Panc1 (cell line): ENCODE data around the gene UBE2E2. TPM values are rescaled to one million over a fixed set of nuclear protein-coding genes. Genes with fewer than 3 reads are reported as not detected.

Experiments used
- ATAC-seq: fragments of 200-7000 bp; cut with Tn5 transposase; 2 replicates; pipeline ENCODE4 v1.9.1; 2020; ENCODE audit warnings: mild to moderate bottlenecking, moderate library complexity
- BruUV-seq: library from RNA; stranded (reverse); fragments of 400-500 nt; replicated peaks from 2 replicates; lab custom pipeline; 2021; lab: Mats Ljungman, UMichigan
- CTCF ChIA-PET: fragments of 300-600 bp; sonication (Branson Sonifier 250); formaldehyde crosslinking; loops from one replicate; lab custom pipeline; 2022; ENCODE audit warnings: antibody characterized with exemption; lab: Charles Lee
- POLR2A ChIA-PET: fragments of 300-600 bp; sonication (Branson Sonifier 250); formaldehyde crosslinking; loops from one replicate; lab custom pipeline; 2022; ENCODE audit warnings: antibody characterized with exemption; lab: Charles Lee
- DNase-seq: peaks from one replicate; pipeline ENCODE4 v3.0.0-alpha.2; 2010; ENCODE audit warnings: low read depth, low spot score
- H3K27ac ChIP-seq: 2 replicates; pipeline ENCODE4 v1.5.1; 2011; ENCODE audit warnings: mild to moderate bottlenecking, low read length, inconsistent platforms
- H3K27me3 ChIP-seq: fragments of 200-500 bp; sonication (Bioruptor generic); 2 replicates; pipeline ENCODE4 v1.6.0; 2014; ENCODE audit warnings: low read length, inconsistent platforms; ENCODE audit not compliant: control insufficient read depth, insufficient read depth
- H3K36me3 ChIP-seq: fragments of 200-500 bp; sonication (Bioruptor generic); 2 replicates; pipeline ENCODE4 v1.5.1; 2014; ENCODE audit warnings: inconsistent platforms, mild to moderate bottlenecking, low read length, moderate library complexity; ENCODE audit not compliant: control insufficient read depth, insufficient read depth
- H3K4me1 ChIP-seq: 2 replicates; pipeline ENCODE4 v1.5.1; 2011; ENCODE audit warnings: inconsistent platforms, mild to moderate bottlenecking, low read length, moderate library complexity; ENCODE audit not compliant: control insufficient read depth, insufficient read depth
- H3K4me3 ChIP-seq, 2 experiments: 2 replicates each; pipeline ENCODE4 v1.5.1; 2011 to 2012; ENCODE audit warnings: low read depth in 2 of 2, low read length in 2 of 2, mild to moderate bottlenecking in 2 of 2, inconsistent platforms in 1 of 2, moderate library complexity in 1 of 2
- H3K9me3 ChIP-seq: fragments of 200-500 bp; sonication (Bioruptor generic); 2 replicates; pipeline ENCODE4 v1.5.1; 2014; ENCODE audit warnings: low read depth, mild to moderate bottlenecking, inconsistent platforms, low read length, moderate library complexity; ENCODE audit not compliant: control insufficient read depth, insufficient read depth
- CTCF ChIP-seq: fragments of 450-650 bp; IDR thresholded peaks from 2 replicates; pipeline ENCODE4 v1.5.1; 2017; ENCODE audit warnings: mild to moderate bottlenecking
- POLR2AphosphoS5 ChIP-seq: IDR thresholded peaks from 2 replicates; pipeline ENCODE4 v1.6.1; 2012; ENCODE audit warnings: mild to moderate bottlenecking, low read depth, low read length, moderate library complexity
- REST ChIP-seq, 2 experiments: IDR thresholded peaks; 2 replicates each; pipeline ENCODE4 v1.6.1; 2011 to 2012; ENCODE audit warnings: low read depth in 2 of 2, control low read depth in 1 of 2, low read length in 1 of 2, mild to moderate bottlenecking in 1 of 2, moderate library complexity in 1 of 2; ENCODE audit not compliant: insufficient read depth in 1 of 2
- SIN3A ChIP-seq: IDR thresholded peaks from 2 replicates; pipeline ENCODE4 v1.6.1; 2012; ENCODE audit warnings: low read depth, mild to moderate bottlenecking, low read length, moderate library complexity, borderline replicate concordance; ENCODE audit not compliant: insufficient read depth
- TCF7L2 ChIP-seq: IDR thresholded peaks from 2 replicates; pipeline ENCODE4 v1.6.1; 2011; ENCODE audit warnings: mild to moderate bottlenecking, low read depth, low read length, inconsistent platforms
- in situ Hi-C: cut with HindIII; loops from 2 replicates; pipeline ENCODE4 v1.10.0; 2016; ENCODE audit warnings: low sequenced_read_pairs, low pct_unique_long_range_greater_than_20kb
- intact Hi-C: fragments of 100-400 bp; cut with micrococcal nuclease; formaldehyde crosslinking; loops from one replicate; pipeline ENCODE4 v1.10.0; 2022; ENCODE audit not compliant: unreplicated experiment
- total RNA-seq: library from RNA; stranded (reverse); gene quantifications from one replicate; pipeline ENCODE4 v1.2.1, GENCODE V29; 2021; ENCODE audit not compliant: unreplicated experiment

Gene UBE2E2
- total RNA-seq, 1 experiment from 2014 or later = 38.2 TPM

GRCh38 chr3:23201154-23201838, 1.8 kb upstream of the UBE2E2 start:
- Histone ChIP-seq H3K9me3 (no peaks in the 10 kb centered on the region), H3K36me3 (no peaks in the 10 kb centered on the region; the same call in 1 of the 2 replicates), H3K27ac (no peak overlapping the region), H3K27me3 (no peaks in the 10 kb centered on the region), H3K4me3 (no peak overlapping the region), H3K4me1 (peaks cover 8% of the 10 kb centered on the region)
- ATAC-seq (no peak), DNase-seq (no peak)
- in situ Hi-C loops = no loop called here
- TF ChIP-seq POLR2AphosphoS5 (no peak), SIN3A (no peak), REST (IDR thresholded peaks at IDR 0.05; ENCODE audit: insufficient read depth in 1 of 2, low read depth in 2 of 2, low read length in 1 of 2) (no peak), CTCF (no peak), TCF7L2 (no peak)
- ChIA-PET CTCF (no interaction called here), POLR2A (no interaction called here)
- intact Hi-C loops = no loop called here
- BruUV-seq = no TSS peak

- H3K4me3 ChIP-seq = peak overlapping the region; percentile 64 to 87
- no peaks in the 10 kb centered on the region for H3K9me3 ChIP-seq
- no peaks in the 10 kb centered on the region for H3K27me3 ChIP-seq
- no peak for TF ChIP-seq REST (IDR thresholded peaks at IDR 0.05; ENCODE audit: insufficient read depth in 1 of 2, low read depth in 2 of 2, low read length in 1 of 2)
- no TSS peak for BruUV-seq
- ChIA-PET POLR2A (interaction anchor here (0.6 kb wide), 1 partner anchor 1384 kb away, joined by 3 read pairs; no protein-coding TSS in a partner anchor), CTCF (interaction anchor here (0.7 kb wide), 1 partner anchor 100 kb away, joined by 3 read pairs; no protein-coding TSS in a partner anchor)
- peaks cover 10% of the 10 kb centered on the region for H3K4me1 ChIP-seq
- peak overlapping the region; percentile 68 for H3K27ac ChIP-seq
- in situ Hi-C loops = no loop called here
- H3K36me3 ChIP-seq = no peaks in the 10 kb centered on the region; the same call in 1 of the 2 replicates
- intact Hi-C loops = no loop called here
- ATAC-seq (peak; percentile 49), DNase-seq (no peak)
Measured at GRCh38 chr3:23202203-23202920, 765 bp upstream of the UBE2E2 start.
